HepG2 (cell line): ENCODE results near the gene A1CF. TPM values are rescaled to one million over a fixed set of nuclear protein-coding genes. Genes with fewer than 3 reads are reported as not detected.

Experiments used
- ATAC-seq: fragments of 200-7000 bp; cut with Tn5 transposase; 3 replicates; pipeline ENCODE4 v1.9.1; 2020; ENCODE audit warnings: mild to moderate bottlenecking, moderate library complexity
- BruUV-seq: library from RNA; stranded (reverse); fragments of 400-500 nt; replicated peaks from 2 replicates; lab custom pipeline; 2021; lab: Mats Ljungman, UMichigan
- CTCF ChIA-PET: fragments of 300-600 bp; formaldehyde crosslinking; extraction: SDS; loops from one replicate; lab custom pipeline; 2021; ENCODE audit warnings: low total read pairs, inconsistent platforms, low intra/inter-chr PET ratio; lab: Yijun Ruan, JAX
- POLR2A ChIA-PET: fragments of 350-600 bp; sonication (Branson Sonifier 250); formaldehyde crosslinking; loops from one replicate; lab custom pipeline; 2020; ENCODE audit warnings: antibody characterized with exemption, inconsistent platforms; lab: Yijun Ruan, JAX
- DNase-seq: peaks from one replicate; pipeline ENCODE4 v3.0.0-alpha.2; 2015; ENCODE audit warnings: low spot score
- FAIRE-seq: peaks from 3 replicates; lab custom pipeline; 2011; peaks lifted over from hg19 to GRCh38; lab: Jason Lieb, UNC
- H2AFZ ChIP-seq: one replicate; pipeline ENCODE4 v1.6.1; 2011; ENCODE audit warnings: low read length, inconsistent platforms
- H3K27ac ChIP-seq: fragments of 300-600 bp; 3 replicates; pipeline ENCODE4 v1.8.0; 2011; ENCODE audit warnings: mixed run types, mild to moderate bottlenecking, mixed read lengths, low read length, inconsistent platforms; ENCODE audit not compliant: insufficient read depth; ENCODE audit errors: extremely low read length
- H3K27me3 ChIP-seq, 2 experiments: fragments of 200-600 bp in 1 of 2; 2 replicates in 1 of 2; 3 replicates in 1 of 2; pipeline versions ENCODE4 v1.6.0 to v1.8.0; 2011; ENCODE audit warnings: low read length in 2 of 2, mild to moderate bottlenecking in 2 of 2, moderate library complexity in 2 of 2, inconsistent platforms in 1 of 2; ENCODE audit not compliant: insufficient read depth in 2 of 2, control insufficient read depth in 1 of 2
- H3K36me3 ChIP-seq, 2 experiments: fragments of 200-600 bp in 1 of 2; replicated peaks in 1 of 2; 2 replicates in 1 of 2; 3 replicates in 1 of 2; pipeline versions ENCODE4 v1.5.1 to v1.8.0; 2011; ENCODE audit warnings: low read length in 2 of 2, inconsistent platforms in 1 of 2; ENCODE audit not compliant: insufficient read depth in 2 of 2, control insufficient read depth in 1 of 2
- H3K4me1 ChIP-seq: 2 replicates; pipeline ENCODE4 v1.5.1; 2012; ENCODE audit warnings: low read length, inconsistent platforms; ENCODE audit not compliant: insufficient read depth
- H3K4me2 ChIP-seq: 2 replicates; pipeline ENCODE4 v1.6.0; 2011; ENCODE audit warnings: low read depth, low read length, inconsistent platforms
- H3K4me3 ChIP-seq, 3 experiments: fragments of 200-600 bp in 1 of 3; sonication (generic), shearing (Covaris generic) in 1 of 3; replicated peaks in 1 of 3; 2 replicates each; pipeline ENCODE4 v1.5.1; 2011 to 2016; ENCODE audit warnings: low read length in 3 of 3, inconsistent platforms in 2 of 3, low read depth in 2 of 3, mild to moderate bottlenecking in 2 of 3, control low read depth in 1 of 3, mixed read lengths in 1 of 3; ENCODE audit not compliant: insufficient read depth in 1 of 3
- H3K79me2 ChIP-seq: one replicate; pipeline ENCODE4 v1.6.1; 2011; ENCODE audit warnings: low read length, inconsistent platforms; ENCODE audit not compliant: insufficient read depth
- H3K9ac ChIP-seq: 2 replicates; pipeline ENCODE4 v1.6.0; 2011; ENCODE audit warnings: mild to moderate bottlenecking, low read depth, low read length, inconsistent platforms; ENCODE audit not compliant: insufficient read depth
- H3K9me3 ChIP-seq: 2 replicates; pipeline ENCODE4 v1.5.1; 2012; ENCODE audit warnings: mild to moderate bottlenecking, low read length
- H4K20me1 ChIP-seq: 2 replicates; pipeline ENCODE4 v1.6.0; 2011; ENCODE audit warnings: inconsistent platforms, mild to moderate bottlenecking, low read length, moderate library complexity; ENCODE audit not compliant: insufficient read depth
- IRF9 ChIP-seq: sonication (generic); formaldehyde crosslinking; IDR thresholded peaks from 2 replicates; pipeline ENCODE4 v1.8.0; 2022; ENCODE audit warnings: missing genetic modification reagents, mild to moderate bottlenecking, borderline replicate concordance
- JUND ChIP-seq: sonication (generic); formaldehyde crosslinking; IDR thresholded peaks from 2 replicates; pipeline ENCODE4 v1.8.0; 2022; ENCODE audit warnings: mild to moderate bottlenecking, missing genetic modification reagents
- PREB ChIP-seq: sonication (generic); formaldehyde crosslinking; IDR thresholded peaks from 2 replicates; pipeline ENCODE4 v1.4.0; 2020; ENCODE audit warnings: missing genetic modification reagents
- SMYD3 ChIP-seq: sonication (generic); formaldehyde crosslinking; IDR thresholded peaks from 2 replicates; pipeline ENCODE4 v1.8.1; 2023; ENCODE audit warnings: mild to moderate bottlenecking, missing genetic modification reagents
- THAP7 ChIP-seq: sonication (generic); formaldehyde crosslinking; IDR thresholded peaks from 2 replicates; pipeline ENCODE4 v1.8.1; 2023; ENCODE audit warnings: mild to moderate bottlenecking, missing genetic modification reagents
- ZBTB4 ChIP-seq: sonication (generic); formaldehyde crosslinking; IDR thresholded peaks from 2 replicates; pipeline ENCODE4 v1.4.0; 2020; ENCODE audit warnings: missing genetic modification reagents, mild to moderate bottlenecking, borderline replicate concordance
- ZNF160 ChIP-seq: sonication (generic); formaldehyde crosslinking; IDR thresholded peaks from 2 replicates; pipeline ENCODE4 v1.8.0; 2022; ENCODE audit warnings: mild to moderate bottlenecking, inconsistent platforms, missing genetic modification reagents
- ZNF251 ChIP-seq: sonication (generic); formaldehyde crosslinking; IDR thresholded peaks from 2 replicates; pipeline ENCODE4 v1.9.0; 2021; ENCODE audit warnings: mild to moderate bottlenecking, missing genetic modification reagents
- ZNF605 ChIP-seq: sonication (generic); formaldehyde crosslinking; IDR thresholded peaks from 2 replicates; pipeline ENCODE4 v1.8.0; 2022; ENCODE audit warnings: mild to moderate bottlenecking, missing genetic modification reagents
- ZSCAN31 ChIP-seq: sonication (generic); formaldehyde crosslinking; IDR thresholded peaks from 2 replicates; pipeline ENCODE4 v1.5.0; 2020; ENCODE audit warnings: low read depth, mild to moderate bottlenecking, missing genetic modification reagents
- WGBS: methylation state at CpG from one replicate; pipeline ENCODE4 v1.1.6; 2017; ENCODE audit warnings: low lambda C conversion rate; 5-methylcytosine and 5-hydroxymethylcytosine counted together
- in situ Hi-C: cut with HindIII; loops from 2 replicates; pipeline ENCODE4 v1.10.0; 2017; ENCODE audit warnings: low pct_unique_long_range_greater_than_20kb; ENCODE audit not compliant: extremely low pct_ligation_motif_present
- intact Hi-C: fragments of 100-400 bp; cut with micrococcal nuclease; formaldehyde crosslinking; loops from one replicate; pipeline ENCODE4 v1.10.0; 2022; ENCODE audit not compliant: unreplicated experiment
- polyA plus RNA-seq, 8 experiments: library from polyadenylated mRNA; depleted of rRNA in 3 of 8; stranded (reverse) in 7 of 8; unstranded in 1 of 8; fragments of >200 nt; fragmentation: Illumina TruSeq in 4 of 8; extraction: Trizol in 4 of 8; gene quantifications; 2 replicates each; pipeline versions ENCODE4 v1.2.1 to v1.2.3, GENCODE V29; 2011 to 2016; ENCODE audit warnings: low read depth in 4 of 8, missing spikeins in 1 of 8, mixed read lengths in 1 of 8; ENCODE audit not compliant: insufficient read depth in 1 of 8
- total RNA-seq, 5 experiments: library from RNA; depleted of rRNA; stranded (reverse); fragments of >200 nt; fragmentation: Illumina TruSeq; extraction: Trizol; gene quantifications; 2 replicates each; pipeline ENCODE4 v1.2.3, GENCODE V29; 2016; ENCODE audit warnings: low read depth in 1 of 5
- TF ChIP-seq, protein P1 (sequence below): sonication (generic); formaldehyde crosslinking; IDR thresholded peaks from 2 replicates; pipeline ENCODE4 v1.8.0; 2022; ENCODE audit warnings: mild to moderate bottlenecking, missing genetic modification reagents, moderate library complexity
- TF ChIP-seq, protein P2 (sequence below): fragments of 450-650 bp; IDR thresholded peaks from 2 replicates; pipeline ENCODE4 v1.6.1; 2017; ENCODE audit warnings: mild to moderate bottlenecking

Gene A1CF
- total and polyA plus RNA-seq, 2 of the 13 experiments (the other 11 are each of a cell fraction or from before 2014, with no cell fraction given): 56.1 to 58.1 TPM

- BruUV-seq: no TSS peak
- TF ChIP-seq ZNF605 (no peak), IRF9 (CRISPR knock-in tag) (no peak), SMYD3 (CRISPR knock-in tag) (no peak), THAP7 (CRISPR knock-in tag) (no peak), ZSCAN31 (no peak), PREB (CRISPR knock-in tag) (no peak), JUND (CRISPR knock-in tag) (no peak), ZNF160 (CRISPR knock-in tag) (no peak), ZBTB4 (CRISPR knock-in tag) (no peak), ZNF251 (CRISPR knock-in tag) (no peak)
- TF ChIP-seq, protein P1, sequence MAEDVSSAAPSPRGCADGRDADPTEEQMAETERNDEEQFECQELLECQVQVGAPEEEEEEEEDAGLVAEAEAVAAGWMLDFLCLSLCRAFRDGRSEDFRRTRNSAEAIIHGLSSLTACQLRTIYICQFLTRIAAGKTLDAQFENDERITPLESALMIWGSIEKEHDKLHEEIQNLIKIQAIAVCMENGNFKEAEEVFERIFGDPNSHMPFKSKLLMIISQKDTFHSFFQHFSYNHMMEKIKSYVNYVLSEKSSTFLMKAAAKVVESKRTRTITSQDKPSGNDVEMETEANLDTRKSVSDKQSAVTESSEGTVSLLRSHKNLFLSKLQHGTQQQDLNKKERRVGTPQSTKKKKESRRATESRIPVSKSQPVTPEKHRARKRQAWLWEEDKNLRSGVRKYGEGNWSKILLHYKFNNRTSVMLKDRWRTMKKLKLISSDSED: no peak
- TF ChIP-seq, protein P2, sequence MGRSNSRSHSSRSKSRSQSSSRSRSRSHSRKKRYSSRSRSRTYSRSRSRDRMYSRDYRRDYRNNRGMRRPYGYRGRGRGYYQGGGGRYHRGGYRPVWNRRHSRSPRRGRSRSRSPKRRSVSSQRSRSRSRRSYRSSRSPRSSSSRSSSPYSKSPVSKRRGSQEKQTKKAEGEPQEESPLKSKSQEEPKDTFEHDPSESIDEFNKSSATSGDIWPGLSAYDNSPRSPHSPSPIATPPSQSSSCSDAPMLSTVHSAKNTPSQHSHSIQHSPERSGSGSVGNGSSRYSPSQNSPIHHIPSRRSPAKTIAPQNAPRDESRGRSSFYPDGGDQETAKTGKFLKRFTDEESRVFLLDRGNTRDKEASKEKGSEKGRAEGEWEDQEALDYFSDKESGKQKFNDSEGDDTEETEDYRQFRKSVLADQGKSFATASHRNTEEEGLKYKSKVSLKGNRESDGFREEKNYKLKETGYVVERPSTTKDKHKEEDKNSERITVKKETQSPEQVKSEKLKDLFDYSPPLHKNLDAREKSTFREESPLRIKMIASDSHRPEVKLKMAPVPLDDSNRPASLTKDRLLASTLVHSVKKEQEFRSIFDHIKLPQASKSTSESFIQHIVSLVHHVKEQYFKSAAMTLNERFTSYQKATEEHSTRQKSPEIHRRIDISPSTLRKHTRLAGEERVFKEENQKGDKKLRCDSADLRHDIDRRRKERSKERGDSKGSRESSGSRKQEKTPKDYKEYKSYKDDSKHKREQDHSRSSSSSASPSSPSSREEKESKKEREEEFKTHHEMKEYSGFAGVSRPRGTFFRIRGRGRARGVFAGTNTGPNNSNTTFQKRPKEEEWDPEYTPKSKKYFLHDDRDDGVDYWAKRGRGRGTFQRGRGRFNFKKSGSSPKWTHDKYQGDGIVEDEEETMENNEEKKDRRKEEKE: no peak
Measured at GRCh38 chr10:50908366-50908765, 22.9 kb upstream of the A1CF start.

More at GRCh38 chr10:50908366-50908765, 22.9 kb upstream of the A1CF start:
- Histone ChIP-seq H2AFZ (no peak overlapping the region), H3K79me2 (no peaks in the 10 kb centered on the region), H3K9ac (no peak overlapping the region), H3K4me1 (no peaks in the 10 kb centered on the region), H3K4me3 (no peak overlapping the region), H4K20me1 (no peaks in the 10 kb centered on the region), H3K27ac (no peak overlapping the region), H3K4me2 (no peak overlapping the region), H3K36me3 (no peaks in the 10 kb centered on the region), H3K27me3 (0 out of 5 replicates have a peak, but pooled peaks cover 0 to 8% of the 10 kb centered on the region in 2 experiments), H3K9me3 (no peaks in the 10 kb centered on the region)
- CTCF ChIA-PET: no interaction called here
- no peak for FAIRE-seq
- WGBS: 35% methylated on average over 4 of the region's 4 CpGs
- DNase-seq: no peak
- in situ Hi-C loops (no loop called here), intact Hi-C loops (no loop called here)
- POLR2A ChIA-PET: no interaction called here
- peak; percentile 28; the same call in 1 of the 3 replicates for ATAC-seq
